Measurements from ENCODE around the gene RAMACL. TPM values are rescaled to one million over a fixed set of nuclear protein-coding genes. Genes with fewer than 3 reads are reported as not detected.

RAMACL gene
- total RNA-seq, 2 experiments from 2014 or later = 0.17 to 0.59 TPM

DNA sequence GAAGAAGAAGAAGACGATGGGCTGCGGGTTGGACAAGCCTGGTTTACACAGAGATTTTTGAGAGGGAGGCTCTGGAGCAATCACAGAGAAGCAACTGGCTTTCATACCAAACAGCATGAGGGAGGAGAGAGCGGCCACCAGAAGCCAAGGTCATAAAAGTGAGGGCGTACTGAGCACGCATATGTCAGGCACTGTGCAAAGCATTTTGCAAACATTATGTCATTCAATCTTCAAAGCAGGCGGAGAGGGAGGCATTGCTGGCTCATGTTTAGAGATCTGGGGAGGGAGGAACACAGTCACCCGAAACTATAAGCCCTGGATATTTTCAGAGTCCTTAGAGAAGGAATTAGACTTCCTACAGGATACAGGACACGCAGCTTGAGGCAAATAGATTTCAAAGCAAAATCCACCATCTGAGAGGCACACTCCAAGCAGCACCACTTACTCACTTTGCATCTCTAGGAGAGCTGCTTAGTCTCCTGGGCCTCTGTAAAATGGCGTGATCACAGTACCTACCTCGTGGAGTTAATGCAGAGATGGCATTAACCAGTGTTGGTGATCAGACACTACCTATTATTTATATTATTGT lies 24.6 kb downstream of the RAMACL start:
- CTCF ChIA-PET = no interaction called here

GRCh38 chr6:166560222-166560621 lies 26.3 kb downstream of the RAMACL start:
- POLR2A ChIA-PET = no interaction called here
- CTCF ChIA-PET = no interaction called here

More for the DNA sequence above, 24.6 kb downstream of the RAMACL start:
- POLR2A ChIA-PET = no interaction called here

DNA sequence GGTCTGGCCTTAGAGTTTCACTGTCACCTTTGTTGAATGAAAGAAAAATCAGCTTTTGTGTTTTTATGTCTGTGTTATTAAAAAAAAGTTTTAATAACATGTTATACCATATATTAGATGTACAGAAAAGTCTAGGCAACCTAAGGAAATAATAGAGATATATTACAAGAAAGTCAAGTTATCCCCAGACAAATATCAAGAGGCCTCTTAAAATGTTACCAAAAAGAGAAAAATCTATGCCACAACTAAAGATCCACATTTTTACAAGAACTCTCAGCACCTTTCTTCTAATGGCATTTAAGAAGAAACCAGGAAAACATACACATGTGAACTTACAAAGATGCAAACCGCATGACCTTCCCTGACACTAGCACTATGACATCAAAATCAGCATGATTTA lies 26.8 kb downstream of the RAMACL start:
- POLR2A ChIA-PET = no interaction called here
- CTCF ChIA-PET = no interaction called here

- CTCF ChIA-PET = no interaction called here
- POLR2A ChIA-PET = no interaction called here
Measured at GRCh38 chr6:166559211-166559610, 27.3 kb downstream of the RAMACL start.

GRCh38 chr6:166558156-166559005 lies 28.1 kb downstream of the RAMACL start:
- ChIA-PET CTCF (no interaction called here), POLR2A (no interaction called here)

- CTCF ChIA-PET = no interaction called here
- POLR2A ChIA-PET = no interaction called here
Measured at GRCh38 chr6:166556863-166557322, 29.6 kb downstream of the RAMACL start.

- CTCF ChIA-PET = no interaction called here
Measured at GRCh38 chr6:166556336-166556735, 30.1 kb downstream of the RAMACL start.

GRCh38 chr6:166555086-166555485 lies 31.4 kb downstream of the RAMACL start:
- CTCF ChIA-PET = no interaction called here
- POLR2A ChIA-PET = no interaction called here

More at GRCh38 chr6:166556336-166556735, 30.1 kb downstream of the RAMACL start:
- POLR2A ChIA-PET = no interaction called here

DNA sequence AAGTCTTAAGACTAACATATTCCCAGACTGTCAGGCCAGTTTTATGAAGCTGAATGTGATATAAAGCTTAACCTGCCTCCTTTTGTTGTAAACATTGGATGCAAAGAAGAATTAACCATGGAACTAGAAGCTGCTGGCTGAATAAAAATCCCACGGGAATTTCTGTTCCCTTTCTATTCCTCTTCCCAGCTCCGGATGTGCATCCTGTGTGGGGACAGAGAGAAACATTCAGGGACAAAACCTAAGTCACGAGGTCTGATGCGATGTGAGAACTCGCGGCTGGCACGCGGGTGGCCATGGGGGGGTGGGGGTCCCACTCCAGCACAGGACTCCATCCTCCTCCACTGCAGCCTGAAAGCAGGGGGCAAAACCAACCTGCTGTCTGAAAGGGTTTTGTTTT lies 32.2 kb downstream of the RAMACL start:
- CTCF ChIA-PET = interaction anchor here (0.6 kb wide), 1 partner anchor 395 kb away, joined by 3 read pairs; no protein-coding TSS in a partner anchor
- POLR2A ChIA-PET = no interaction called here

DNA sequence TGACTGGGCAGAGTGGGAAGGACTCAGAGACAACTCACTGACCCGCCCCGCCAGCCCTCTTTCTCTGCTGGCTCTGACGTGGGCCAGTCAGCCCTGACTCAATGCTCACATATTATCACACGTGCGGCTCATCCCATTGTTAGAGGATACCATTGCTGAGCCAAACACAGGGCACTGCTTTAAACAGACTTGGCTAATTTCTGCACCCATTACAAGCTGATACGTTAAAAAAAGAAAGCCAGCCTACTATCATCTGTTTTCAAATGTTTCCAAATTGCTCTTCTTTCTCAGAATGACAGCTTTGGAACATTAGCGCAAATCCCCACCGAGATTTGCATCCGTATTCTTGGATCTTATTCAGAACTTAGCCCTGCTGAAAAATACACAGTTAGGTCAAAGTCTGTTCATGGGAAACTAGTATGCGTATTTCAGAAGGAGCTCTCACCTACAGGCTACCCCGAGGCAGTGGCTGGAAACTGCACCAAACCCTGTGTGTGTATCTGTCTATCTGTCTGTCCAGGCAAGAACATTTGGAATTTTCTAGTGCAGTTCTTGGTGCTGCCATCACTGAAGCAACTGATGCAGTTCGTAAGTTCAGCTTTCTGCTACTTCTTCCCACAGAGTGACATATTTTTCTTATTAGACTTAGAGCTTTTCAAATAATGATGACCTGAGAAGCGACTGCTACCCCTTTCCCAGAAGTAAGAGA lies 32.8 kb downstream of the RAMACL start:
- POLR2A ChIA-PET = no interaction called here
- CTCF ChIA-PET = interaction anchor here (0.6 kb wide), 1 partner anchor 395 kb away, joined by 3 read pairs; no protein-coding TSS in a partner anchor

- POLR2A ChIA-PET = no interaction called here
Measured at GRCh38 chr6:166552600-166552999, 33.9 kb downstream of the RAMACL start.

GRCh38 chr6:166551754-166552495 lies 34.6 kb downstream of the RAMACL start:
- CTCF ChIA-PET = no interaction called here
- POLR2A ChIA-PET = no interaction called here

More at GRCh38 chr6:166552600-166552999, 33.9 kb downstream of the RAMACL start:
- CTCF ChIA-PET = no interaction called here

DNA sequence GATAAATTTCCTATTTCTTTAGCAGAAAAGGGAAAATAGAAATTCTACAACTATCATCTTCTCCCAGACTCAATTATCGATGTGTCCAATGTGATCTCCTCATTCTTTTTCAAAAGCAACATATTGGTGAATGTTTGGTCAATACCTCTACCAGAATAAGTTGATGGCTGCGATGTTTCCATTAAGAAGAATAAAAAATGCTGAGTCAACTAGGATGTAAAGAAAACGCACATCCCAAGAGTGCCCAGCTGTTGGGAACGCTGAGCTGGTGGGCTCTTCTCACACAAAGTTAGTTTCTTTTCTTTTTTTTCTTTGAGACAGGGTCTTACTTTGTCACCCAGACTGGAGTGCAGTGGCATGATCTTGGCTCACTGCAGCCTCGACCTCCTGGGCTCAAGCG lies 39.8 kb downstream of the RAMACL start:
- ChIA-PET POLR2A (no interaction called here), CTCF (no interaction called here)

GRCh38 chr6:166545156-166546034 lies 41.1 kb downstream of the RAMACL start:
- POLR2A ChIA-PET = no interaction called here
- CTCF ChIA-PET = no interaction called here

GRCh38 chr6:166544296-166544605 lies 42.2 kb downstream of the RAMACL start:
- CTCF ChIA-PET = no interaction called here
- POLR2A ChIA-PET = no interaction called here

DNA sequence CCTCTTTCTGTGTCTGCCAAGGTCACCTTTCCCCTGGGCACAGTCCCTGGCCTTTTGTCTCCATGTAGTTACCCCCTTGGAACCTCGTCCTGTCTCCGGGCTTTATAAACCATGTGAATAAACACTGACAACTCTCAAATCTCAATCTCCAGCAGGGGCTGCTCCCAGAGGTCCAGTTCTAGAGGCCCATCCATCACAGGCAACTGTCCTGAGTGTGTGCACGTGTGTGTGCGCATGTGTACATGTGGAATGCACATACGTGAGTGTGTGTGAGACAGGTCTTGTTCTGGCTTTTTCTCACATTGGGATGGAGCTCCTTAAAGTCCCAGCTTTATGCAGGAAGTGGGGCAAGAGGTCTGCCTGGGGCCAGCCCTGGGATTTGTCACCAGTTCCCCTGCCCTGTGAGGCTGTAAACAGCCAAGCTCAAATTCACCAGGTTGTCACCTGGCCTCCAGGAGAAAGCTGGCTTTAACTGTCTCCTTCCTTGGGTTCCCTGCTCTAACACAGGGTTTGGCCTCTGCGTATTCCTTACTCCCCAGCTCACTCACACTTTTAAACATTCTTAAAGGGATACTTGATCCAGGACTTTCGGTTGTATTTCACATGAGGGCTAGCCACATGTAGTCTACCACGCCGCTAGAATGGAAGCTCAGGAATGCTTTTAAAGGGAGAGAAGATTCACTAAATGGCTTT lies 42.7 kb downstream of the RAMACL start:
- ChIA-PET CTCF (no interaction called here), POLR2A (no interaction called here)

GRCh38 chr6:166542580-166542912 lies 43.9 kb downstream of the RAMACL start:
- CTCF ChIA-PET = interaction anchor here (0.6 to 1.3 kb wide), 2 partner anchors 18 to 434 kb away, joined by 3 to 4 read pairs; no protein-coding TSS in a partner anchor
- POLR2A ChIA-PET = interaction anchor here (1.0 kb wide), 1 partner anchor 85 kb away, joined by 13 read pairs; no protein-coding TSS in a partner anchor

GRCh38 chr6:166541876-166542579 lies 44.5 kb downstream of the RAMACL start:
- CTCF ChIA-PET = interaction anchor here (0.6 to 1.3 kb wide), 2 partner anchors 18 to 435 kb away, joined by 3 to 4 read pairs; no protein-coding TSS in a partner anchor

More at GRCh38 chr6:166541876-166542579, 44.5 kb downstream of the RAMACL start:
- POLR2A ChIA-PET = interaction anchor here (1.0 kb wide), 1 partner anchor 85 kb away, joined by 13 read pairs; no protein-coding TSS in a partner anchor
